HPDE6-E6E7 (cell line): ENCODE data around the gene WHRN.
A peak's percentile ranks its signal among the peaks of the same experiment; 100 is the strongest.

Experiments used
- DNase-seq: peaks from one replicate; pipeline ENCODE4 v3.0.0; 2011; ENCODE audit warnings: missing footprints; ENCODE audit errors: extremely low spot score

The WHRN gene

DNA sequence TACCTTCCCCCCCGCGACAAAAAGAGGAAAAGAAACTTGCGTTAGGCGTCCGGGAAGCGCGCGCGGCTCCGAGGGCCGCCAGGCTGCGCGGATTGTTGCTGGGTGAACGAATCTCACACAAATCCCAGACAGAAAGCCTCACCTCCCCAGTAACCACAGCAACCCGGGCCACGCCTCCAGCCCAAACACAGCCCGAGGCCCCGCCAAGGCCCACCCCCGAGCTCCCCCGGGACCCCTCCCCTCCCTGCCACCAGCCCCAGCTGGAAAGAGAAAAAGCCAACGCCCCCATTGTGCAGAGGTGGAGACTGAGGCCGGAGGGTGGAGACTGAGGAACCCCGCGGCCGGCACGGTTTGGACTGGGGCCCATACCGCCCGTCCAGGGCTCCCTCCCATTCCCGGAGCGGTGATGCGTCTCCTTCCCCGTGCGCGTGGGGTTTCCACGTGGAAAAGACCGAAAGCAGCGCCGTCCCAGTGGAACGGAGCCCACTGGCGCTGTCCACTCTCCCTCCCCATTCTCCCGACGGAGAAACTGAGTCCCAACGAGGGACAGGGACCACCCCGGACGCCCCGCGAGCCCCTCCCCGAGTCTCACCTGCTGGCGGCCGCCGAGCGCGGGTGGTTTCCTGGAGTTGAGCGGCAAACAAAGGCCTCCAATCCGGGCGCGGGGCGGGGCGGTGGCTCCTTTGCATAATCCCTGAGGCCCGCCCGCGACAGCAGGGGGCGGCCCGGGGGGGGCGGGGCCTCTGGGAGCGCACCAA, 107.2 kb downstream of the WHRN start:
- DNase-seq, result peak; percentile 86

GRCh38 chr9:114397219-114397847, 107.9 kb downstream of the WHRN start:
- DNase-seq, result no peak

- DNase-seq, result no peak
Observed at GRCh38 chr9:114396558-114397218, 108.6 kb downstream of the WHRN start.

DNA sequence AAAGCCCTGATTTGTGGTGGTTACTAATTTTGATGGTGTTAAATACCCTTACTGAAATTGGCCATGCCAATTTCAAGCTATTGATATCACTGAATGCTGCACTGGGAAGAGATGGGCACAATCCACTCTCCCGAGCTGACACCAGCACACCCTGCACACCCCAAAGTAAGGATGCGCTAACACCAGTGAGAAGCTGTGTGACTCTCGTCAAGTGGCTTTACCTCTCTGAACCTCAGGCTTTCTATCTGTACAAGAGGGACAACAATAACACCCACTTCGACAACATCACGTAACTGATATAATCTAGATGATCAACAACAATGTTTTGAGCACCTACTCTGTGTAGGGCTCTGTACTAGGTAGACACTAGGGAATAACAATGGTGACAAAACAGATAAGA, 109.5 kb downstream of the WHRN start:
- no peak for DNase-seq

DNA sequence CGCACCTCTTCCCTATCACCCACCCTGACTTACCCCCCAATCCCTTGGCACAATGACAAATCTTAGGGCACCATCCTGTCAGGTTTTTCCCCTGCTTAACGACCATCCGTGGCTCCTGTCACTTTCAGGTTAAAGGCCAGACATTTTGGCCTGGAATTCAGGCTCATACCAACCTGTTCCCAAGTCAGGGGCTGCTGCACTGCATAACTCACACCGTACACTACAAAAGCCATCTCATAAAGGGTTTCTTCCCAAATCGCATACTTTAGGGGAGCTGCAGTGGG, 110.0 kb downstream of the WHRN start:
- DNase-seq, result no peak

DNA sequence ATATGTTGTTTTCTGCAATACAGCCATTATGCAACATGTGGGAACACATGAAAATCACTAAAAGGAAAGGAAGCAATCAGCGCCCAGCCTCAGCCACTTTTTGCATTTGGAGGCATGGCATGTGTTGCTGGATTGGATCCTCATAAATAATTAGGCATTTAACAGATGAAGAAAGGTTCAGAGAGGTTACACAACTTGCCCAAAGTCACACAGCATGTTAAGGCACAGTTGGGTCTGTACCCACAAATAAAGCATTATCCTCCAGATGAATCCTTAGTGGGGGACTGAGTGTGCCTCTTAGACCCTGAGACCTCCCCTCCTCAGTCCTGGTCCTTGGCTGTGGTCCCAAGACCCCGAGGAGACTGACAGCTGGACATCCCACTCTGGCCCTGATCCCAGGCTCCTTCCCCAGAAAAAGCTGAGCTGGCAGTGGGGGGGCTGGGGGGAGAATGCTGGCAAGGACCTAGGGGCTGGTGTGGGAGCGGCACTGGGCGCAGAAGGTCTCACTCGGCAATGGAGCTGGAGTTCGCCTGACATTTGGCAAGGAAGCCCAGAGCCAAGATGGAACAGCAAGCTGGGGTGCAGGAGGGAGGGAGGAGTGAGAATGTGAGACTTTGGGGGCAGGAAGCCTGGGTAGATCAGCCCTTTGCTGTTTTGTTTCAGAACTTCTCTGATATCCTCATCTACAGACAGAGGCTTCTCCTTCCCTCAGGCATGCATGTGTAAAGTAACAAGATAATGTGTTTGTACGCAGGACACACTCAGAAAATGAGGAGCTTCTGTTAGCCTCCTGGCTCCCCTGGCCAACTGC, 110.5 kb downstream of the WHRN start:
- DNase-seq, result no peak

DNA sequence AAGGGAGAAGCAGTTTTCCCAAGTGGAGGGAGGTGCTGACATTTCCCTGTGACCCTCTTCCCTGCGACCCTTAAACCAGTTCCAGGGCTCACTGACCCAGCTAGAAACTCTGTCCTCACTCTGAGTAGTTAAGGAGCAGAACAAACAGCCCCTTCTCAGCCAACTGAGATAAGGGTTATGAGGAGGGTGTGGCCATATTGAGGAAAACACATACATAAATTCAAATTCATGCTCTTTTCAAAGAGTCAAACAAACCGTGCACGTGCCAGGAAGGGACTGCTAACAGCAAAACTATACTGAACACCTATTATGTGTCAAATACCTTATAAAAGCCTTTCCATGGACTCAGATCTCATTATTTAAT, 112.5 kb downstream of the WHRN start:
- DNase-seq, result no peak

DNA sequence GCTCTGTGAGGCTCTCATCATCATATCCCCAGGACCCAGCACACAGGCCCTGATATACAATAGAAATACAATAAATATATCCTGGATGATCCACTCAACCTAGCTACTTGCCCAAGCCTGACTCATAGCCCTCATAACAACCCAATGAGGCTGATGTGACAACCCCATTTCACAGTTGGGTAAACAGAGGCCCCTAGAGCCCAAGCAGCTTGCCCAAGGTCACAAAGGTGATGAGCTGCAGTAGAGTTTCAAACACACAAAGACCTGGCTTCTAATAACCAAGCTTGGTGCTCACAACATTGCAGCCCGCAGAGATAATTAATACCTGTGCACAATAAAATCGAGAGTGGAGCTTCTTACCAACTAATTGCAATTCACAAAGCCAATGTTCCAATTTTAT, 114.3 kb downstream of the WHRN start:
- no peak for DNase-seq

DNA sequence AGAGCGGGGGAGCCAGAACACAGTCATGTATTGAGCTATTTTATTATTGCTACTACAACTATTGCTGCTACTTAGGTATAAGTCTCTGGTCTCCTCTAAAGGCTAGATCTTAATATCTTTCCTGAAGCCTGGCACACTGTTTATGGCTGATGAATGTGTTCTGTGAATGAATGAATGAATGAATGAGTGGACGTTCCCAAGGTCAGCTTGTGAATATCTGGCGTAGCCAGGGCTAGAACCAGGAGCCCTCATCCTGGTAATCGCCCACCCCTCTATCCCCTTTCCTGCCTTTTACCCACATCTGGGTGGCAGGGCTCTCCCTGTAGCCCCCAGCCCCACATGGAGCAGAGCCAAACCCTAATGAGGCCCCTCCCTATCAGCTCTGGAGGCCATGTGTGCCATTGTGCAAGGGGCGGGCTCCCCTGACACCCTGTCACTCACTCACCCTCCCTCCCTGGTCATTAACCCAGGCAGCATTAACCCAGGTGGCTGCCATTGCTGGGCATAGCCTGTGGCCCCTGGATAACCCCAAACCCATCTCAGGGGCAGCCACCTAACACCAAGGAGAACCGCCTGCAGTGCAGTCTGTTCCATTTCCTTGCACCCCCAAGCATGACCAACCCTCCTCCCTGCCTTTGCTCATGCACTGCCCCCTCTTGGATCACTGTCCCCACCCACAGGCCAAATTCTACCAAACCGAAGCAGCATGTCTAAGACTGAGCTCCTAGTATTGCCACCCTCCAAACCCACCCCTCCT, 115.5 kb downstream of the WHRN start:
- no peak for DNase-seq

GRCh38 chr9:114388764-114389375, 116.4 kb downstream of the WHRN start:
- no peak for DNase-seq

GRCh38 chr9:114388357-114388682, 117.0 kb downstream of the WHRN start:
- DNase-seq, result no peak

- DNase-seq, result no peak
Observed at GRCh38 chr9:114387680-114388356, 117.5 kb downstream of the WHRN start, which contains the start of gene AKNA. AKNA (minus strand) TSS chr9:114387982; CDS start chr9:114381333, 6,649 bp downstream.

DNA sequence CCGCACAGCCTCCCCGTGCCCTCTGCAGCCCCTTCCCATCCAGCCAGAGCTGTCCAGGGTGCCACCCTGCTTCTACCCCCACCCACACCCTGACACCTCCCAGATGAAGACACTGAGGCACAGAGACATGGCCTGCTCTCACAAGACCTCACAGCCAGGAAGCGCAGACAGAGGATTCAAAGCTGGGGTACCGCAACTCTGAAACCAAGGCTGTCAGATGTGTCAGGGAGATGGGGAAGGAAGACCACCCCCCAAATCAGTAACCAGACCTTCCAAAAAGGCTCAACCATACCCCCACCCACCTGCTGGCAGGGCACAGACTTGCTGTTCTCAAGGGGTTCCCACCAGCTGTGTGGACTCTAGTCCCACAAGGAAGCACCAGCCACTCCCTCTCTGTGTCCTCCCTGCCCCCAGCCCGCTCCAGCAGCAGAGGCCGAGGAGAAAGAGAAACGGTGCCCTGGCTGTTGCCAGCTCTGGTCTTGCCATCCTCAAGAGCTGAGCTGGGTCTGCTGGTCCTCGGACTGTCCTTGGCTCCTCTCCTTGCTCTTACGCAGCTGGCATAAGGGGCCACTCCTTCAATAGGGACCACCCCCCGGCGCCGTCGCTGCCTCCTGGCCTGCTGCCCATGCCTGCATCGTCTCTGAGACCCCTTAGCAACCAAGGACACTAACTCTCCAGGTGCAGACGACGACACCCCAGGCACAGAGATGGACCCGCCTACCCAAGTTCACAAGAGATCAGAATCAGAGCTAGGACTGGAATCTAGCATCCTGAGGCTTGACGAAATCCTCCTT, 118.2 kb downstream of the WHRN start:
- DNase-seq, result no peak

- no peak for DNase-seq
Observed at GRCh38 chr9:114386361-114386885, 118.8 kb downstream of the WHRN start.

- DNase-seq, result peak; percentile 92
Observed at GRCh38 chr9:114385397-114386181, 119.7 kb downstream of the WHRN start.

- DNase-seq, result no peak
Observed at GRCh38 chr9:114384836-114385396, 120.4 kb downstream of the WHRN start.

DNA sequence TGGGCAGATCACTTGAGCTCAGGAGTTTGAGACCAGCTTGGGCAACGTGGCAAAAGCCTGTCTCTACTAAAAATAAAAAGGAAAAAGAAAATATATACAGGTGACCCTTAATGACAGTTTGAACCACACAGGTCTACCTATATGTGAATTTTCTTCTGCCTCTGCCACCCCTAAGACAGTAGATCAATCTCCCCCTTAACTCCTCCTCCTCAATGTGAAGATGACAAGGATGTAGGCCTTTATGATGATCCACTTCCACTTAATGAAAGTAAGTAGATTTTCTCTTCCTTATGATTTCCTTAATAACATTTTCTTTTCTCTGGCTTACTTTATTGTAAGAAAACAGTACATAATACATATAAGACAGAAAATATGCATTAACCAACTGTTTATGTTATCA, 120.9 kb downstream of the WHRN start:
- no peak for DNase-seq

GRCh38 chr9:114383521-114384231, 121.6 kb downstream of the WHRN start:
- no peak for DNase-seq
